Sciatic nerve (tissue), 2 donors: ENCODE results near the gene ANKRD23. TPM values are rescaled to one million over a fixed set of nuclear protein-coding genes. Genes with fewer than 3 reads are reported as not detected.

ENCODE experiments used
- ATAC-seq: fragments of 200-7000 bp; cut with Tn5 transposase; one replicate; pipeline ENCODE4 v1.9.1; 2020; ENCODE audit warnings: mild to moderate bottlenecking, moderate library complexity
- DNase-seq: peaks from one replicate; pipeline ENCODE4 v3.0.0-alpha.2; 2020; ENCODE audit warnings: low spot score
- intact Hi-C: fragments of 100-400 bp; cut with DNase I; formaldehyde crosslinking; loops from one replicate; pipeline ENCODE4 v1.14.2; 2022
- total RNA-seq: library from RNA; stranded (reverse); fragmentation: NEBNext Ultra II Directional; extraction: Animal tissue kit (Norgen Biotek cat#: 25700); gene quantifications from one replicate; pipeline ENCODE4 v1.2.1, GENCODE V29; 2021
- donor health status: DM: no; HTN: no; CAD: no.
- donor health status: DM: no; HTN: no; CAD: no.

The ANKRD23 gene
- total RNA-seq, 1 donor from 2014 or later, result 8.3 TPM

DNA sequence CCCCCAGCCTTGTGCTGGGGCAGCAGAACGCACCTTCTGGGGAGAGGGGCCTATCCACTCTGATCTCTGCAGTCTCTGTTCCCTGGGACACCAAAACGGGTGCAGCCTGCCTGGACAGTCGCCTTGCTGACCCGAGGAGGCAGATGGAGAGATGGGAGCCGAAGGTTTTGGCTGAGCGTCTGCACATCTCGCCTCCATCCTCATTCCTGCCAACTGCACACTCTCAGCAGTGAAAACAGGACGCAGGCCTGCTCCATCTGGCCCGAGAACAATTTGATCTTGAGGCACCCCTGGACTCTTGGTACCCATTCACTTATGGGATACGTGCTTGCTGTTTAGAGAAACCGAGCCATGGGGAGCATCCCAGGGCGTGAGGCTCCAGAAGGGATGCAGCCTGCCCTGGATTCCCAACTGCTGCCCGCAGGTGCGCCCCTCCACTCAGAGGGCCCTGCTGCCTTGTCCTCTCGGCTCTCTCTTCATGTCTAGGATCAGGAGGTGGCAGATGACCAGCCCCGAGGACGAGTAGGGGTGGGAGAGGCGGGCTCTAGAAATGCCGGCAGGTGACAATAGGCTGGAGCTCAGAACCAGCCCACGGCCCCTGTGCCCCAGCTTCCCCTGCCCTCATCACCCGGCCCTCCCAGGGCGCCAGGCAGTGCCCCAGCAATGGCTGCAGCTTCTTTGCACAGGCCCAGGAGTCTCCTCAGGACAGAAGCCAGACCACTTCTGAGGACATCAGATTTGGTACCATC lies 35.1 kb upstream of the ANKRD23 start:
- intact Hi-C loops, result no loop called here
- ATAC-seq (no peak), DNase-seq (no peak)

DNA sequence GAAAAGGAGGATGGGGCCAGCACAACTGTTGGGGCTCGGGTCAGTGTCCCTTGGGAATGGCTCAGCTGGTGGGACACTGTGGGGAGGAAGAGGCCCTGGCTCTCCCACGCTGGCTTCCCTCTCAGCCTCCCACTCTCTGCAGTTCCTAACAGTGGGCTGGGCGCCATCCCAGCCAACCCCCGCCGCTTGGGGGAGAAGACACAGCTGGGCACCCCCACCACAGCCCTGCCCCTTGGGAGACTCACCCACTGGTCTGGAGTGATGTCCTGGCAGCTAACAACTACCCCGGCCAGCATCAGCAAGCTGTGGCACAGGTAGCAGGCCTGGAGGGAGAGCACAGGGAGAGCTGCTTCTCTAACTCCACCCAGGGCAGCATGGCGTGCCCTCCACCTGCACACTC lies 34.4 kb upstream of the ANKRD23 start:
- no peak for DNase-seq
- intact Hi-C loops, result no loop called here
- no peak for ATAC-seq

DNA sequence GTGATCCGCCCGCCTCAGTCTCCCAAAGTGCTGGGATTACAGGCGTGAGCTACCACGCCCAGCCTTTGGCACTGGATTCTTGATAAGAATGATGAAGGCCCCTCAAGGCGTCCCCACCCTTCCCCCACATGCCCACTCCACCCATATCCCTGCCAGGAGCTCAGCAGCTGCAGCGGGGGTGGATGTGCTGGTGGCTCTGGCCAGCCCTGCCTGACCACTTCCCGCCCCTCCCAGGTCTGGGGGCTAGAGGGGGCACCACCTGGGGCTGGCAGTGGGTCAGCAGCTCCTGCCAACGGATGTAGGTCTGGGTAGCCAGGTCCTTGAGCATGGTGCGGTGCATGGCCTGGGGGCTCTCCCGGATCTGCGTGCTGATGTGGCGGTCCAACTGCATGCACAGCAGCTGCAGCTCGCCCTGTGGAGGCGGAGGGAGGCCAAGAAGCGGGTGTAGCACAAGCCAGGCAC lies 33.8 kb upstream of the ANKRD23 start:
- ATAC-seq (no peak), DNase-seq (no peak)
- intact Hi-C loops, result no loop called here

DNA sequence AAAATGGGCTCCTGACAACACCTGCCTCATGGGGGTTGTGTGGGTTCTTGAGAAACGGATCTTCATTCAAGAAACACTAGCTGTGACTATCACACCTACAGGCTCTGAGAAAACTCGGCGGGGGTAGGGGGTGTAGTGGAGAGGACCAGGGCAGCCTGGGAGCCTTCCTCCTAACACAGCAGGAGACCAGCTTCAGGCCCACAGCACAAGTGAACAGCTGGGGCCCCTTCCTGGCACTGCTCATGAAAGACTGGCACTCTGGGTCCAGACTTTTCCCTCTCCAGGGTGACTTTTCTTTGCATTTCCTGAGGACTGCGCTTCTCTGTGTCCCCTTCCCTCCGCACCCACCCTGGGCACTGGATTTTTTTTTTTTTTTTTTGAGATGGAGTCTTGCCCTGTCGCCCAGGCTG lies 33.2 kb upstream of the ANKRD23 start:
- intact Hi-C loops, result no loop called here
- ATAC-seq, result no peak
- no peak for DNase-seq

DNA sequence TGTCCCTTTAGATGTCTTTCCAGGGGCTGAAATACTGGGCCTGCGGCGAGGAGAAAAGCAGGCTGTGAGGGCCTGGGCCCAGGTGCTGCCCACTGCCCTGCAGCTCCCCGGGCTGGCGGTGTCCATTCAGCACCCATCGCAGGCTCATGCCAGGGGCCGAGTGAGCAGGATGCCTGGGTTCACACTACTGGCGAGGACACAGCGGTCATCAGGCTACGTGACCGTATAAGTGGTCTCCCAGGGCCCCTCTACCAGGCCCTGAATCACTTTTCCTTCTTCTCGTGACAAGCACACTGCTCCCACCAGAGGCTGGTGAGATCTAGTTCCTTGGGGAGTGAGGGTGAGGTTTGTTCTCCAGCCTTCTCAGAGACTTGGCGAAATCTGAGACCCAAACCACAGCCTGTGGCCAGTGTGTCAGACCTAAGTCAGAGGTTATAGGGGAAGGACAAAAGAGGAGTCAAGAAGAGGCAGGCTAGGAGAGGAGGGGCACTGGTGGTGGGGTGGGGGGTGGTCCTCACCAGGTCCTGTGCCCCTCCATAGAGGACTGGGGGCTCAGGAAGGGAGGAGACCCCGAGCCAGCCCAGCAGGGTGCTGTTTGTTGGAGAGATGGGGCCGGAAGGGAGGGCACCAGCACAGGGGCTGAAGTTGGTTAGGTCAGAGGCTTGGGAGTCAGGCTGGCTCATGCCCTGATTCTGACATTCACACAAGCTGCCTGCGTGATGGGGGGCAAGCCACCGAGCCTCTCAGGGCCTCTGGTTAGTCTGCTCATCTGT lies 32.6 kb upstream of the ANKRD23 start:
- intact Hi-C loops, result no loop called here
- no peak for ATAC-seq

DNA sequence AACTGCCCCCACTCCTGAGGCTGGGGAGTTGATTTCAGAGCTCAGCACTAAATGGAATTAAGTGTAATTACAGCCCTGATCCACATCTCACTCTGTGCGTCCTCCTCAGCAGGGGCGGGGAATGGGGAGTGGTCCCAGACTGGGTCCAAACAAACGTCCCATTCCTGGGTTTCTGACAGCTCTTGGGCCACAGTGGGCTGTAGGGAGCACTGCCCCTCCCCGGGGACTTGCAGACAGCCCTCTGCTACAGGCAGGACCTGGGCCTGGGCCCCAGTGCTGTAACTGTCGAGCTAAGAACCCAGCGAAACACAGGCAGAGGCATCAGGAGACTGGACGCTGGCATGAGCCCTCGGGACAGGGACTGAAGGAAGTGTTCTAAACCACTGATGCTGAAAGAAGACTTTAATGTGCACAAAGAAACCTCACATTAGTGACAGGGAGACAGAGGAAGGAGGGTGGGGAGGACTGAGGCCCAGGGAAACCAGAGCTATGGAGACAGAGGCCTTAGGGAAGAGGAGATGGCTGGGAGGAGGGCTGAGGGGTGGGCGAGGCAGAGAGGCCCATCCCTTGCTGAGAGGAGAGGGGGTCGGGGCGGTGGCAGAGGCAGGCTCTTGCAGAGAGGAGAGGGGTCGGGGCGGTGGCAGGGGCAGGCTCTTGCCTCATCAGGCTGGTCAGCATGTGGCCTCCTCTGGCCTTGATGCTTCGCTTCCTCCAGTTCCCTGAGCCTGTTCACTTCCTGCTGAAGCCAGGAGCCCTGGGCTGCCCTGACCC lies 31.9 kb upstream of the ANKRD23 start:
- intact Hi-C loops, result no loop called here
- ATAC-seq, result no peak
- DNase-seq, result no peak

More for the DNA sequence above, 32.6 kb upstream of the ANKRD23 start:
- DNase-seq, result no peak

DNA sequence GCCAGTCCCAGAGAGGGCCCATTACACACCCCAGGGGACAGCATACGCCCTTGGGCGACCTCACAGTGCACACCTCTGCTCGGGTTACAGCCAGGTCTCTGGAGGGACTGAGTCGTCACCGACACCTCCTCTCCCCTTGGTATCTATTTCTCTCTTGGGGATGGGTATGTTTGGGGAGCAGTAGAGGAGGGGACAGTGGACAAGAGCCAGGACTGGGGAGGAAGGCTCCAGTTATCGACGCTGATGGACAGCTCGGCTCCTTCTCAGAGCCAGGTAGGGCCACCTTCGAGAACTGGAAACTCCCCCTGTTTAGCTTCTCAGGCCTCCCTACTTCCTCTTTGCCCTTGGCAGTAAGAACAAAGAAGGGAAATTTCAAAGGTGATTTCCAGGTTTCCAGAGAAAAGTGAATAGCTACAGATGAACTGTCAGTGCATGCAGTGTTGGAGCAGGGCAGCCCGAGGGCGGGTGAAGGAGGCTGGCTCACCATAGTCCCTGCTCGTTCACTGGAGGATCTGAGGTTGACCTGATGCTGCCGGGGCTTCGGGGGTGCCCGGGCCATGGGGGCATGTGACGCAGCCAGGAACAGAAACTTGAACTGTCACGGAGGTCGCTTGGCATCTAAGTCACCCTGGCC lies 30.5 kb upstream of the ANKRD23 start:
- intact Hi-C loops, result no loop called here
- no peak for ATAC-seq
- DNase-seq, result no peak

DNA sequence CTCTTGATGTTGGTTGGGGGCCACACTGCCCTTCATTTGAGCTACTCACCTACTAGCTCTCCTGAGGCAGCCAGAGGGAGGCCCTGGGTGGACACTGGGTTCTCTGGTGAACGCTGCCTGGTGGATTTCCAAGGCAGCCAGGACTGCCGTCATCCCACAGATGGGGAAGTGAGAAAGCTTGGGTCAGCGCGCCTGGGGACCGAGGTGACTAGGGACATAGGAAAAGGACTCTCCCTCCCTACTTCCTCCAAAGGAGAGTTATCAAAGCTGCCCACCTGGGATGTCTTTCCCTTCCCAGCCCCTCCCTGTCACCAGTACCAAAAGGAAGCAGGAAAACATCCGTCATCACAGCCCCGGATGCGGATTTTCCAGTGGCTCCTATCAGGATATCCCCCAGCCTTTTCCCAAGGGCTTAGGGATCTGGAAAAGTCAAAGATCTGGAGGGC lies 29.9 kb upstream of the ANKRD23 start:
- intact Hi-C loops, result no loop called here
- no peak for ATAC-seq
- peak; percentile 73 for DNase-seq

DNA sequence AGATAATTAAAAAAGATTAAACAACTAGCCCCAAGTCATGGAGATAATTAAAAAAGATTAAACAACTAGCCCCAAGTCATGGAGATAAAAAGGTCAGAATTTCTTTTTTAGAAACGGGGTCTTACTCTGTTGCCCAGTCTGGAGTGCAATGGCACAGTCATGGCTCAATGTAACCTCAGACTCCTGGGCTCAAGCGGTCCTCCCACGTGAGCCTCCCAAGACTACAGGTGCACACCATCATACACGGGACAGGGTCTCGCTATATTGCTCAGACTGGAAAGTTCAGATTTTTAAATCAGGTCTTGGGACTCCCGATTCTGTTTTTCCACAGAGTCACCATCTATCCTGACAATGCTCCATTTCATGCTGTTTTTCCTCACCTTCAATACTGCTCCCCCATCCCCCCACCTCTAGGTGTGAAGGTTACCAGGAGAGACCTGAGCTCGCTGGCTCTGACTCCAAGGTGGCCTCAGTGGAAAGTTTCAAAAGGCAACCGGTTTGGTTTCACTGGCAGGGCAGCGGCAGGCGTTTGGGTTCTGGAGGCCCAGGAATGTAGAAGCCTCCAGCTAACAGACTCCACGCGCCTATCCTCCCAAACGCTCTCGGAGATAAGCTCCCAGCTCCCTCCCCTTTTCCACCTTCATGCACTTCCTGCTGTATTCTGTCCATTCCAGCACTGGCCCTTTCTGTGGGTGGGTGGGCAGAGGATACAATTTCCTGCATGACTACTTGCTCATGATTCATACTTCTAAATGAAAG lies 28.9 kb upstream of the ANKRD23 start:
- ATAC-seq, result no peak
- no peak for DNase-seq
- intact Hi-C loops, result no loop called here

DNA sequence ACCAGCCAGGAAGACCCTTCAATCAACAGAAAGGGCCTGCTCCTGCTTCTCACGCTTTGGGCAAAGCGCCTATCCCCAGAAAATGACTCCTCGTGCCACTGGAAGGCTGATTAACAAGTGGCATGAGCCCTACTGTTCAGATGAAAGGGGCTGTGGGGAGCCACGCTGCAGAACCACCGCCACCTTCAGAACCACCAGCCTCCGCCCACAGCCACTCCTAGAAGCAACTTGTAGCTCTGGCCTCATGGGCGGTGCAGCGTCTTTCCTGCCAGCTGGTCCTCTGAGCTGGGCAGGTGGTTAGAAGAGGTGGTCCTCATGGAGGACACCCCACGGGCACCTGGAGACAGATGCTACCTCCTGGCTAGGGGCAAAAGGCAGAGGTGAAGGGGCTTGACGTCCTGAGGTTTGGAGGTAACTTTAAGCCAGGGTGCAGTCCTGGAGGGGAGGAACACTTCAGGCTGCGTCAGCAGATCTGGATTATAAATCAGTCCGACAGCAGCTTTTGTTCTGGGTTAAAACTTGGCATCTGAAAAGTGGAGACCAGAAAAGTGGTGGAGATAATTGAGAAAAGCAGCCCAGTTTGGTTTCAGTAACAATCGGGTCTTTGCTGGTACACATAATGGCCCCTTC lies 26.9 kb upstream of the ANKRD23 start:
- DNase-seq (no peak), ATAC-seq (peak; percentile 27)
- intact Hi-C loops, result no loop called here

DNA sequence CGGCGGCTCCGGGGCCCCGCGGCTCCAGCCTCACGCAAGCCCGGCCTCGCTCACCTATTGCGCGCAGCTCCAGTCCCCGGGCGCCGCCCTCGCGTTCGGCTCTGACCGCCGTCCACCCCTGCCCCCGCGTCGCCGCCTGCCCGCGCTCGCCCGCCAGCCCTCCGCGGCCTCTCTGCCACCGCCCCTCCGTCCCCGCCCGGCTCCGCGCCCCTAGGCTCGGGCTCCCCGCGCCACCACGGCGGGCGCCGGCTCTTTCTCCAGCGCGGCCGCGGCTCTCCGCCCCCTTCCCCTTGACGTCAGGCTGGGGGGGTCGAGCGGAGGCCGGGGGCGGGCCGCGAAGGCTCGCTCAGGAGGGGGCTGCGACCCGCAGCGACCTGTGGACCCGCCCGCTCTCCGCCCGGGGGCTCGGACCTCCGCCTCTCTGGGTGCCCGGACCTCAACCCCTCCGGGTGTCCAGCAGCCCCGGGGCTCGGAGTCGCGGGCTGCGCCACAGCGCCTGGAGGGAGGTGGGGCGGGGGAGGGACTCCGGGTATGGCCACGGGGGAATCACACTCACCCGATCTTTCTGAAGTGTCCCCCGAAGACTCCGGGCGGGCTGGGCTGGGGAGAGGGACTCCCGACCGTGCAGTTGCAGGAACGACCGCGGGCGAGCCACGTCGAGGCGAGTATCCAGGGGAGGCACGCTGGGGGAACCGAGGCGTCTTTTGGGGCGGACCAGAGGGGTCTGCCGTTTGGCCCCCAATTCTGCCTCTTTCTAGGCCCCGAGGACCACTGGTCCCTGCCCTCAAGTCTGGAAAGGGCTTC lies 26.2 kb upstream of the ANKRD23 start, which contains the start of gene SEMA4C:
SEMA4C (minus strand) TSS at position 259 of the 804 bp plus-strand sequence. CDS start 2,194 bp downstream, outside the sequence.
- peak; percentile 38 for ATAC-seq
- DNase-seq, result peak; percentile 87
- intact Hi-C loops, result loop anchor here (5.0 to 10.0 kb wide), 2 partner anchors 55 to 82 kb away; partner anchors contain the start of gene CNNM3

DNA sequence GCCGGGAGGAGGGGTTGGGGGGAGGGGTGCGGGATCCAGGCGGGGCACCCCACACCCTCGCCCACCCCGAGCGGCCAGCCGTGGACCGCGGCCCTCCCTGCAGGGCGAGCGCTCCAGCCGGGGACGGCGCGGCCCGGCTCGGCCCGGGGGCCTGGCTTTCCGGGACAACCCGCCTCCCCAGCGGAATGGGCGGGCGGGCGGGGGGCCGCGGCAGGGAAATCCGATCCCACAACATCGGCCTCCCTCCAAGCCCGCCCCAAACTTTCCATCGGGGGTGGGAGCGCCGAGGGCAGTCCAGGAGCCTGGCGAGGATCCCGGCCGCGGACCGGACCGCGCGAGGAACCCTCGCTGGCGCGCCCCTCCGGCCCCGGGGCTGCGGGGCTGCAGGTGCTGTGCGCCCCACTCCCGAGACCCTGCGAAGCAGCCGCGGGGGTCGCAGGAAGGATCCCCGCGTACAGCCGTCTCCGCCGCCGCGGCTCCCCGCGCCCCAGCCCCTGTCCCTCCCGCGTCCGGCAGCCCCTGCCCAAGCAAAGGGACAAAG lies 25.5 kb upstream of the ANKRD23 start:
- peak; percentile 94 for DNase-seq
- intact Hi-C loops, result loop anchor here (5.0 to 10.0 kb wide), 2 partner anchors 55 to 83 kb away; partner anchors contain the start of gene CNNM3
- ATAC-seq, result peak; percentile 51

DNA sequence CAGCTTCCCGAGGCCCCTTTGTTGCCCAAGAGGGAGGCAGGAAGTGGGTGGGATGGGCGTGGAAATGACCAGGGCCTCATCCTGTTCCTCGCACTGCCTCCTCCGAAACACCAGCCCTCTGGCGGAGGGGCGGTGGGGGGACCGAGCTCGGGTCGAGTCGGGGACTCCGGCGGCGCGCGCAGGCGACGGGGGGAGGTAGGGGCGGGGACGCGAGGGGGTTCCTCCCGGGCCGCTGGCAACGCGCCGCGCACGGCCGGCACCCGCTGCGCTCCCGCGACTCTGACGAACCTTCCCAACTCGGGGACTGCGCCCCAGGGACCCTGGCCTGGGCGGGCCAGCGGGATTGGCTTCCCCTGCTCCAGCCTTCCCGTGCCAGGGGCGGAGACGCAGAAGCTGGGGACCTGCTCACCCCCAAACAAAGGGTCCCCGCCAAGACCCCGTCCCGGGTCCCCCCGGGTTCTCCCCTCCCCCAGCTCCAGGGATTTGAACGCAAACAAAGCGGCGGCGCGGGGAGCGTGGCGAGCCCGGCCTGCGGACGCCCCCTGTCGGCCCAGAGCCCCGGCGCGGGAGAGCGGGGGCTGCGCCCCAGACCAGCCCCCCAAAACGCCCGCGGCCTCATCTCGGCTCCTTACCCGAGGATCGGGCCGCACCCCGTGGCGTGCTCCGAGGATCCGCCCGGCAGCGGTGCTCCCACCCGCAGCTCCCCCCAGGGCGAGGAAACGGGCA lies 24.9 kb upstream of the ANKRD23 start:
- peak; percentile 85 for ATAC-seq
- DNase-seq, result peak; percentile 94
- intact Hi-C loops, result loop anchor here (5.0 to 10.0 kb wide), 2 partner anchors 54 to 84 kb away; partner anchors contain the start of gene CNNM3

DNA sequence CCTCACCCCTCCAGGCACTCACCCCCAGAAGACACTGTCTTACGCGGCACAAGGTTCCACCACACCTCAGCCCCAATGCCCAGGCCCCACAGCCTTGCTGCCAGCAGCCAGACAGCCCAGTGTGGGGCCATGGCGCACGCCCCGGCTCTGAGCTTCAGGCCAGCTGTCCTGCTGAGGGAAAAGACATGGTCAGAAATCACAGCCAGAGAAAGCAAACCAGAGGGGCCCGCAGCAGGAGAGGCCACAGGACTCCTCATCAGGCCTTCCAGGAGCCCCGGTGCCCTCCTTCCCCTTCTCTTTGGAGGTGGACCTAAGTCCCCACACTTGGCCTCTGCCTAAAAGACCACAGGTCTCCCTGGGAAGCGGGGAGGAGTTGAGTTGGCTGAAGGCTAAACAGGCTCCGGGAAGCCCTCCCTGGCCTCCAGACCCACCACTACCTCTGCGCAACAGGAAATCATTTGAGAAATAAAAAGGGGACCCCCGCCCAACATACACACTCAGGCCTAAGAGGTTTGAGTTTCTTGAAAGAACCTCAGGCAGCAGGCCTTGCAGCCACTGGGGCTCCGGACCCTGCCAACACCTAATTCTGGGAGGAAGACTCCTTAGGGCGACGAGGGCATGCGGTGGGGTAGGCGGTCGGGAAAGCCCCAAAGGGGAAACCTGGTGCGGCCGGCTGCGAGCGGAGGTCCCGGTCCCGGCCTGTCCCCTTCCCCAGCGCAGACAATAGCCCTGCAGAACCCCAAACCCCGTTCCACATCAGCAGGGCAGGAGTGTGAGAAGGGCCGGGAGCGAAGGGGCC lies 24.1 kb upstream of the ANKRD23 start:
- DNase-seq (peak; percentile 65), ATAC-seq (no peak)
- intact Hi-C loops, result loop anchor here (5.0 to 10.0 kb wide), 2 partner anchors 53 to 84 kb away; partner anchors contain the start of gene CNNM3
